GM23338 (cell line): ENCODE results near the gene PRDM8. TPM values are rescaled to one million over a fixed set of nuclear protein-coding genes. Genes with fewer than 3 reads are reported as not detected.
A peak's percentile ranks its signal among the peaks of the same experiment; 100 is the strongest.

Source experiments
- ATAC-seq: fragments of 200-7000 bp; cut with Tn5 transposase; 3 replicates; pipeline ENCODE4 v1.9.1; 2020
- DNase-seq: peaks from one replicate; pipeline ENCODE4 v3.0.0-alpha.2; 2015; ENCODE audit warnings: low spot score
- H2AFZ ChIP-seq: fragments of 200-600 bp; sonication (generic); 2 replicates; pipeline ENCODE4 v1.8.0; 2016; ENCODE audit warnings: antibody characterized with exemption, mild to moderate bottlenecking, moderate library complexity
- H3F3A ChIP-seq: fragments of 200-600 bp; sonication (generic); replicated peaks from 2 replicates; pipeline ENCODE4 v1.8.0; 2017; ENCODE audit warnings: antibody characterized with exemption, mixed run types, low read depth
- H3K27ac ChIP-seq: fragments of 200-600 bp; sonication (generic); 2 replicates; pipeline ENCODE4 v1.6.1; 2016; ENCODE audit warnings: low read depth
- H3K27me3 ChIP-seq: fragments of 200-600 bp; sonication (generic); 2 replicates; pipeline ENCODE4 v1.8.0; 2016; ENCODE audit warnings: mild to moderate bottlenecking, mixed run types, moderate library complexity; ENCODE audit not compliant: insufficient read depth
- H3K36me3 ChIP-seq: fragments of 200-600 bp; sonication (generic); 2 replicates; pipeline ENCODE4 v1.8.0; 2016; ENCODE audit warnings: mild to moderate bottlenecking; ENCODE audit not compliant: insufficient read depth
- H3K4me1 ChIP-seq: fragments of 200-600 bp; sonication (generic); 2 replicates; pipeline ENCODE4 v1.8.0; 2016; ENCODE audit warnings: mild to moderate bottlenecking, moderate library complexity; ENCODE audit not compliant: insufficient read depth
- H3K4me2 ChIP-seq: fragments of 200-600 bp; sonication (generic); 2 replicates; pipeline ENCODE4 v1.7.1; 2017; ENCODE audit warnings: mixed run types
- H3K4me3 ChIP-seq: fragments of 200-600 bp; sonication (generic); 2 replicates; pipeline ENCODE4 v1.6.1; 2016; ENCODE audit warnings: mixed run types
- H3K79me2 ChIP-seq: fragments of 200-600 bp; sonication (generic); replicated peaks from 2 replicates; pipeline ENCODE4 v1.8.0; 2017; ENCODE audit warnings: mild to moderate bottlenecking; ENCODE audit not compliant: insufficient read depth
- H3K9me2 ChIP-seq: fragments of 200-600 bp; sonication (generic); 2 replicates; pipeline ENCODE4 v1.8.0; 2017; ENCODE audit not compliant: insufficient read depth
- H4K20me1 ChIP-seq: fragments of 200-600 bp; sonication (generic); replicated peaks from 2 replicates; pipeline ENCODE4 v1.8.0; 2017; ENCODE audit warnings: mild to moderate bottlenecking; ENCODE audit not compliant: insufficient read depth
- H3K27ac Mint-ChIP-seq: 2 replicates; pipeline ENCODE4 v1.8.0; 2020; ENCODE audit warnings: inconsistent platforms, mild to moderate bottlenecking, moderate library complexity, mixed read lengths
- H3K27me3 Mint-ChIP-seq: 3 replicates; pipeline ENCODE4 v1.8.0; 2022; ENCODE audit warnings: low read depth, mild to moderate bottlenecking, moderate library complexity, mixed read lengths, inconsistent platforms; ENCODE audit not compliant: insufficient read depth, poor library complexity
- H3K36me3 Mint-ChIP-seq: 3 replicates; pipeline ENCODE4 v1.8.0; 2021; ENCODE audit warnings: low read depth, mild to moderate bottlenecking, inconsistent platforms, moderate library complexity, mixed read lengths
- H3K4me1 Mint-ChIP-seq: 3 replicates; pipeline ENCODE4 v1.8.0; 2020; ENCODE audit warnings: mild to moderate bottlenecking, inconsistent platforms, mixed read lengths
- H3K4me3 Mint-ChIP-seq: 3 replicates; pipeline ENCODE4 v1.8.0; 2021; ENCODE audit warnings: moderate library complexity, mild to moderate bottlenecking, inconsistent platforms, mixed read lengths
- H3K9me3 Mint-ChIP-seq: 3 replicates; pipeline ENCODE4 v1.8.0; 2020; ENCODE audit warnings: moderate library complexity, mild to moderate bottlenecking, inconsistent platforms, mixed read lengths
- EZH2 ChIP-seq: fragments of 200-600 bp; sonication (generic); IDR thresholded peaks from one replicate; pipeline ENCODE4 v1.8.0; 2017; ENCODE audit warnings: antibody characterized with exemption, mild to moderate bottlenecking, low read depth; ENCODE audit not compliant: unreplicated experiment
- NANOG ChIP-seq: IDR thresholded peaks from 2 replicates; pipeline ENCODE4 v1.6.1; 2016; ENCODE audit warnings: antibody characterized with exemption, borderline replicate concordance
- POLR2AphosphoS5 ChIP-seq: IDR thresholded peaks from 2 replicates; pipeline ENCODE4 v1.6.1; 2016; ENCODE audit warnings: antibody characterized with exemption, low read depth
- STAT1 ChIP-seq: IDR thresholded peaks from one replicate; pipeline ENCODE4 v1.6.1; 2016; ENCODE audit warnings: antibody characterized with exemption; ENCODE audit not compliant: unreplicated experiment
- ZNF114 ChIP-seq: fragments of 250-450 bp; sonication (Bioruptor Pico); IDR thresholded peaks from 2 replicates; pipeline ENCODE4 v1.5.0; 2020; ENCODE audit warnings: mild to moderate bottlenecking, moderate library complexity
- ZNF331 ChIP-seq: fragments of 250-450 bp; sonication (Bioruptor Pico); IDR thresholded peaks from 2 replicates; pipeline ENCODE4 v1.5.0; 2020; ENCODE audit warnings: low read depth, mild to moderate bottlenecking, moderate library complexity
- polyA plus RNA-seq: library from polyadenylated mRNA; unstranded; fragments of >200 nt; fragmentation: Nextera tagmentation; extraction: Ambion mirVana; gene quantifications from 2 replicates; pipeline ENCODE4 v1.2.1, GENCODE V29; 2016
- total RNA-seq: library from RNA; depleted of rRNA; stranded (reverse); fragments of >200 nt; shearing (Covaris generic); gene quantifications from 2 replicates; pipeline ENCODE4 v1.2.3, GENCODE V29; 2014
- TF ChIP-seq, protein P1 (sequence below): fragments of 250-450 bp; sonication (Bioruptor Pico); IDR thresholded peaks from 2 replicates; pipeline ENCODE4 v1.5.0; 2020; ENCODE audit warnings: mild to moderate bottlenecking, moderate library complexity

PRDM8 gene
- total and polyA plus RNA-seq, 2 experiments from 2014 or later: 0.16 TPM; not detected in 1

DNA sequence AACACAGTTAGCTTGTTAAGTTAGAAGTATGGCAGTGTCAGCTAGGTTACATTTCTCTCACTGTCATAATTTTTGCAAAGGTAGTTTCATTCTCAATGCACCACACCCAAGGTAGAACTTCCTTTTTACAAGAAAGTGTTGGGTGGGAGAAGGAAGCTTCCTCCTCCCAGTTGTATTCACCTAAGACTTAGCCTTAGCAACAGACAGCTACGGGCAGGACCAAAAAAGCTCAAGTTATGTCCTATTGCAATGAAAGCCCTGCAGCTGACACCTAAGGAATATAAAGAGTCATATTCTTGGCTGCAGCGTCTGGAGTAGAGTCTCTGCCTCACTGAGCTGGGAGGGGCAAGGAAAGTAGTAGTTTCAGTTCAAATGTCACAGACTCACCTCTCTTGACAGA, 25.1 kb upstream of the PRDM8 start:
- Mint-ChIP-seq H3K4me3 (no peak overlapping the region), H3K4me1 (peaks cover 3% of the 10 kb centered on the region; the same call in 2 of the 3 replicates), H3K27me3 (peaks cover 6% of the 10 kb centered on the region), H3K9me3 (no peaks in the 10 kb centered on the region), H3K27ac (no peak overlapping the region), H3K36me3 (no peaks in the 10 kb centered on the region)
- no peak overlapping the region for H2AFZ ChIP-seq
- no peaks in the 10 kb centered on the region for H3K9me2 ChIP-seq
- no peak overlapping the region for H3K27ac ChIP-seq
- no peaks in the 10 kb centered on the region for H3K36me3 ChIP-seq
- no peaks in the 10 kb centered on the region for H3K27me3 ChIP-seq
- DNase-seq (no peak), ATAC-seq (no peak)
- no peaks in the 10 kb centered on the region for H4K20me1 ChIP-seq
- H3K4me3 ChIP-seq: no peak overlapping the region
- TF ChIP-seq NANOG (no peak), ZNF331 (no peak), EZH2 (no peak)
- H3K79me2 ChIP-seq: no peaks in the 10 kb centered on the region
- no peak overlapping the region for H3K4me2 ChIP-seq
- H3F3A ChIP-seq: no peaks in the 10 kb centered on the region
- H3K4me1 ChIP-seq: no peaks in the 10 kb centered on the region

DNA sequence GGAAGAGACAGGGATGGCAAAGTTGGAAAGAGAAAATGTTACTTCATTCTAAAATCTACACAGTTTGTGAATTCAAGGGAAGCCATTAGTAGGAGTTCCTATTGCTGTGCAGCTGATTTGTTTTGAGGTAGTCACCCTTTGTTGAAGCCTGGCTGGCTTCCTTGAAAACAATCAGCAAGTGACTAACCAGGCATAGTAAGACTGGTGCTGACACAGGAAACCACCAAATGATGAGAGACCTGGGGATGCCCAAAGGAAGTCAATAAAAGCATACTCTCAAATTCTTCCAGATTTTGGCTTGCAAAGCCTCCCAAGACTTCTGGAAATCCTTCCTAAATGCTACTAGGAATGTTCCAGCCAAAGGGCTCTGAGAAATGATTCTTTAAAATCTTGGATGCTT, 23.9 kb upstream of the PRDM8 start:
- H3K9me3 Mint-ChIP-seq: no peaks in the 10 kb centered on the region
- H3K9me2 ChIP-seq: no peaks in the 10 kb centered on the region
- no peak overlapping the region for H3K4me3 ChIP-seq
- H3K36me3 ChIP-seq: no peaks in the 10 kb centered on the region
- H3K27ac Mint-ChIP-seq: no peak overlapping the region
- H3K27me3 Mint-ChIP-seq: peaks cover 6% of the 10 kb centered on the region
- no peaks in the 10 kb centered on the region for H3K4me1 ChIP-seq
- H3F3A ChIP-seq: no peaks in the 10 kb centered on the region
- H3K27ac ChIP-seq: no peak overlapping the region
- TF ChIP-seq POLR2AphosphoS5 (no peak), ZNF331 (no peak), STAT1 (no peak), ZNF114 (CRISPR knock-in tag) (no peak), EZH2 (no peak)
- TF ChIP-seq, protein P1, sequence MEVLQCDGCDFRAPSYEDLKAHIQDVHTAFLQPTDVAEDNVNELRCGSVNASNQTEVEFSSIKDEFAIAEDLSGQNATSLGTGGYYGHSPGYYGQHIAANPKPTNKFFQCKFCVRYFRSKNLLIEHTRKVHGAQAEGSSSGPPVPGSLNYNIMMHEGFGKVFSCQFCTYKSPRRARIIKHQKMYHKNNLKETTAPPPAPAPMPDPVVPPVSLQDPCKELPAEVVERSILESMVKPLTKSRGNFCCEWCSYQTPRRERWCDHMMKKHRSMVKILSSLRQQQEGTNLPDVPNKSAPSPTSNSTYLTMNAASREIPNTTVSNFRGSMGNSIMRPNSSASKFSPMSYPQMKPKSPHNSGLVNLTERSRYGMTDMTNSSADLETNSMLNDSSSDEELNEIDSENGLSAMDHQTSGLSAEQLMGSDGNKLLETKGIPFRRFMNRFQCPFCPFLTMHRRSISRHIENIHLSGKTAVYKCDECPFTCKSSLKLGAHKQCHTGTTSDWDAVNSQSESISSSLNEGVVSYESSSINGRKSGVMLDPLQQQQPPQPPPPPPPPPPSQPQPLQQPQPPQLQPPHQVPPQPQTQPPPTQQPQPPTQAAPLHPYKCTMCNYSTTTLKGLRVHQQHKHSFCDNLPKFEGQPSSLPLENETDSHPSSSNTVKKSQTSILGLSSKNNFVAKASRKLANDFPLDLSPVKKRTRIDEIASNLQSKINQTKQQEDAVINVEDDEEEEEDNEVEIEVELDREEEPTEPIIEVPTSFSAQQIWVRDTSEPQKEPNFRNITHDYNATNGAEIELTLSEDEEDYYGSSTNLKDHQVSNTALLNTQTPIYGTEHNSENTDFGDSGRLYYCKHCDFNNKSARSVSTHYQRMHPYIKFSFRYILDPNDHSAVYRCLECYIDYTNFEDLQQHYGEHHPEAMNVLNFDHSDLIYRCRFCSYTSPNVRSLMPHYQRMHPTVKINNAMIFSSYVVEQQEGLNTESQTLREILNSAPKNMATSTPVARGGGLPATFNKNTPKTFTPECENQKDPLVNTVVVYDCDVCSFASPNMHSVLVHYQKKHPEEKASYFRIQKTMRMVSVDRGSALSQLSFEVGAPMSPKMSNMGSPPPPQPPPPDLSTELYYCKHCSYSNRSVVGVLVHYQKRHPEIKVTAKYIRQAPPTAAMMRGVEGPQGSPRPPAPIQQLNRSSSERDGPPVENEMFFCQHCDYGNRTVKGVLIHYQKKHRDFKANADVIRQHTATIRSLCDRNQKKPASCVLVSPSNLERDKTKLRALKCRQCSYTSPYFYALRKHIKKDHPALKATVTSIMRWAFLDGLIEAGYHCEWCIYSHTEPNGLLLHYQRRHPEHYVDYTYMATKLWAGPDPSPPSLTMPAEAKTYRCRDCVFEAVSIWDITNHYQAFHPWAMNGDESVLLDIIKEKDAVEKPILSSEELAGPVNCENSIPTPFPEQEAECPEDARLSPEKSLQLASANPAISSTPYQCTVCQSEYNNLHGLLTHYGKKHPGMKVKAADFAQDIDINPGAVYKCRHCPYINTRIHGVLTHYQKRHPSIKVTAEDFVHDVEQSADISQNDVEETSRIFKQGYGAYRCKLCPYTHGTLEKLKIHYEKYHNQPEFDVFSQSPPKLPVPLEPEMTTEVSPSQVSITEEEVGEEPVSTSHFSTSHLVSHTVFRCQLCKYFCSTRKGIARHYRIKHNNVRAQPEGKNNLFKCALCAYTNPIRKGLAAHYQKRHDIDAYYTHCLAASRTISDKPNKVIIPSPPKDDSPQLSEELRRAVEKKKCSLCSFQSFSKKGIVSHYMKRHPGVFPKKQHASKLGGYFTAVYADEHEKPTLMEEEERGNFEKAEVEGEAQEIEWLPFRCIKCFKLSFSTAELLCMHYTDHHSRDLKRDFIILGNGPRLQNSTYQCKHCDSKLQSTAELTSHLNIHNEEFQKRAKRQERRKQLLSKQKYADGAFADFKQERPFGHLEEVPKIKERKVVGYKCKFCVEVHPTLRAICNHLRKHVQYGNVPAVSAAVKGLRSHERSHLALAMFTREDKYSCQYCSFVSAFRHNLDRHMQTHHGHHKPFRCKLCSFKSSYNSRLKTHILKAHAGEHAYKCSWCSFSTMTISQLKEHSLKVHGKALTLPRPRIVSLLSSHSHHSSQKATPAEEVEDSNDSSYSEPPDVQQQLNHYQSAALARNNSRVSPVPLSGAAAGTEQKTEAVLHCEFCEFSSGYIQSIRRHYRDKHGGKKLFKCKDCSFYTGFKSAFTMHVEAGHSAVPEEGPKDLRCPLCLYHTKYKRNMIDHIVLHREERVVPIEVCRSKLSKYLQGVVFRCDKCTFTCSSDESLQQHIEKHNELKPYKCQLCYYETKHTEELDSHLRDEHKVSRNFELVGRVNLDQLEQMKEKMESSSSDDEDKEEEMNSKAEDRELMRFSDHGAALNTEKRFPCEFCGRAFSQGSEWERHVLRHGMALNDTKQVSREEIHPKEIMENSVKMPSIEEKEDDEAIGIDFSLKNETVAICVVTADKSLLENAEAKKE (CRISPR knock-in tag): no peak
- no peak overlapping the region for H3K4me3 Mint-ChIP-seq
- H4K20me1 ChIP-seq: no peaks in the 10 kb centered on the region
- ATAC-seq: no peak
- H3K4me1 Mint-ChIP-seq: peaks cover 3% of the 10 kb centered on the region; the same call in 2 of the 3 replicates
- H2AFZ ChIP-seq: peak overlapping the region; percentile 2; the same call in 1 of the 2 replicates
- no peak overlapping the region for H3K4me2 ChIP-seq
- no peaks in the 10 kb centered on the region for H3K27me3 ChIP-seq
- DNase-seq: no peak
- H3K79me2 ChIP-seq: no peaks in the 10 kb centered on the region
- H3K36me3 Mint-ChIP-seq: no peaks in the 10 kb centered on the region
